ENCODE data around the gene RASGRF1.

Gene RASGRF1

GRCh38 chr15:79068790-79069189 is 21.8 kb downstream of the RASGRF1 start:
- DNase-seq, result no peak
- no peak for TF ChIP-seq POLR2A (IDR thresholded peaks at IDR 0.05; ENCODE audit: low read length)
- TF ChIP-seq GATA1 (IDR thresholded peaks at IDR 0.05; ENCODE audit: low read depth, low read length), result no peak

- no peak for DNase-seq
- TF ChIP-seq GATA1 (IDR thresholded peaks at IDR 0.05; ENCODE audit: low read depth, low read length) (no peak), POLR2A (IDR thresholded peaks at IDR 0.05; ENCODE audit: low read length) (no peak)
These were observed 22.6 kb downstream of the RASGRF1 start for GRCh38 chr15:79067969-79068368.

- TF ChIP-seq GATA1 (IDR thresholded peaks at IDR 0.05; ENCODE audit: low read depth, low read length) (no peak), POLR2A (IDR thresholded peaks at IDR 0.05; ENCODE audit: low read length) (no peak)
- DNase-seq, result no peak
These were observed 23.3 kb downstream of the RASGRF1 start for GRCh38 chr15:79067072-79067833.

GRCh38 chr15:79066391-79067071 is 24.0 kb downstream of the RASGRF1 start:
- no peak for DNase-seq
- TF ChIP-seq POLR2A (IDR thresholded peaks at IDR 0.05; ENCODE audit: low read length), result no peak
- no peak for TF ChIP-seq GATA1 (IDR thresholded peaks at IDR 0.05; ENCODE audit: low read depth, low read length)

- TF ChIP-seq POLR2A (IDR thresholded peaks at IDR 0.05; ENCODE audit: low read length) (no peak), GATA1 (IDR thresholded peaks at IDR 0.05; ENCODE audit: low read depth, low read length) (no peak)
- no peak for DNase-seq
These were observed 24.7 kb downstream of the RASGRF1 start for GRCh38 chr15:79065706-79066376.

- no peak for TF ChIP-seq POLR2A (IDR thresholded peaks at IDR 0.05; ENCODE audit: low read length)
- no peak for TF ChIP-seq GATA1 (IDR thresholded peaks at IDR 0.05; ENCODE audit: low read depth, low read length)
- DNase-seq, result no peak
These were observed 25.2 kb downstream of the RASGRF1 start for GRCh38 chr15:79065361-79065705.

GRCh38 chr15:79064496-79064895 is 26.1 kb downstream of the RASGRF1 start:
- TF ChIP-seq POLR2A (IDR thresholded peaks at IDR 0.05; ENCODE audit: low read length), result no peak
- no peak for TF ChIP-seq GATA1 (IDR thresholded peaks at IDR 0.05; ENCODE audit: low read depth, low read length)

GRCh38 chr15:79060175-79060574 is 30.4 kb downstream of the RASGRF1 start:
- no peak for DNase-seq
- no peak for TF ChIP-seq GATA1 (IDR thresholded peaks at IDR 0.05; ENCODE audit: low read depth, low read length)
- no peak for TF ChIP-seq POLR2A (IDR thresholded peaks at IDR 0.05; ENCODE audit: low read length)

More at GRCh38 chr15:79064496-79064895, 26.1 kb downstream of the RASGRF1 start:
- no peak for DNase-seq

GRCh38 chr15:79059081-79059572 is 31.5 kb downstream of the RASGRF1 start:
- no peak for TF ChIP-seq GATA1 (IDR thresholded peaks at IDR 0.05; ENCODE audit: low read depth, low read length)
- no peak for TF ChIP-seq POLR2A (IDR thresholded peaks at IDR 0.05; ENCODE audit: low read length)
- DNase-seq, result no peak

GRCh38 chr15:79058260-79058850 is 32.2 kb downstream of the RASGRF1 start:
- TF ChIP-seq GATA1 (IDR thresholded peaks at IDR 0.05; ENCODE audit: low read depth, low read length) (no peak), POLR2A (IDR thresholded peaks at IDR 0.05; ENCODE audit: low read length) (no peak)
- no peak for DNase-seq

GRCh38 chr15:79057050-79057449 is 33.5 kb downstream of the RASGRF1 start:
- DNase-seq, result no peak
- no peak for TF ChIP-seq POLR2A (IDR thresholded peaks at IDR 0.05; ENCODE audit: low read length)
- TF ChIP-seq GATA1 (IDR thresholded peaks at IDR 0.05; ENCODE audit: low read depth, low read length), result no peak

GRCh38 chr15:79054350-79054749 is 36.2 kb downstream of the RASGRF1 start:
- TF ChIP-seq GATA1 (IDR thresholded peaks at IDR 0.05; ENCODE audit: low read depth, low read length), result no peak
- TF ChIP-seq POLR2A (IDR thresholded peaks at IDR 0.05; ENCODE audit: low read length), result no peak
- DNase-seq, result no peak

GRCh38 chr15:79053894-79054293 is 36.7 kb downstream of the RASGRF1 start:
- DNase-seq, result no peak
- TF ChIP-seq GATA1 (IDR thresholded peaks at IDR 0.05; ENCODE audit: low read depth, low read length), result no peak
- no peak for TF ChIP-seq POLR2A (IDR thresholded peaks at IDR 0.05; ENCODE audit: low read length)

Data from erythroblast (primary cell).